BJ (cell line): Measurements from ENCODE around the gene MCM7. TPM values are rescaled to one million over a fixed set of nuclear protein-coding genes. Genes with fewer than 3 reads are reported as not detected.

Experiments used
- CTCF ChIA-PET: fragments of 350-600 bp; formaldehyde crosslinking; extraction: SDS; loops from one replicate; lab custom pipeline; 2021; ENCODE audit warnings: antibody characterized with exemption, inconsistent platforms; lab: Yijun Ruan, JAX
- POLR2A ChIA-PET: fragments of 300-600 bp; sonication (Branson Sonifier 250); formaldehyde crosslinking; extraction: SDS; loops from one replicate; lab custom pipeline; 2021; ENCODE audit warnings: antibody characterized with exemption; lab: Charles Lee
- DNase-seq: peaks from one replicate; pipeline ENCODE4 v3.0.0-alpha.2; 2011; ENCODE audit warnings: low read depth
- H3K27me3 ChIP-seq: 2 replicates; pipeline ENCODE4 v1.6.0; 2011; ENCODE audit warnings: low read length; ENCODE audit not compliant: control insufficient read depth, insufficient read depth
- H3K36me3 ChIP-seq: 2 replicates; pipeline ENCODE4 v1.5.1; 2011; ENCODE audit warnings: low read length; ENCODE audit not compliant: control insufficient read depth, insufficient read depth
- H3K4me3 ChIP-seq: 2 replicates; pipeline ENCODE4 v1.5.1; 2011; ENCODE audit warnings: low read depth, mild to moderate bottlenecking, control low read depth, low read length
- CTCF ChIP-seq: IDR thresholded peaks from 2 replicates; pipeline ENCODE4 v1.5.1; 2011; ENCODE audit warnings: low read depth, mild to moderate bottlenecking, control low read depth, inconsistent platforms, low read length, moderate library complexity; ENCODE audit not compliant: insufficient read depth
- polyA plus RNA-seq: library from polyadenylated mRNA; depleted of rRNA; stranded (reverse); fragments of >200 nt; gene quantifications from 2 replicates; pipeline ENCODE4 v1.2.3, GENCODE V29; 2011

MCM7 gene
- polyA plus RNA-seq, 1 experiment, result 89.0 TPM

- H3K27me3 ChIP-seq, result no peaks in the 10 kb centered on the region
- no peak overlapping the region for H3K4me3 ChIP-seq
- TF ChIP-seq CTCF, result no peak
- POLR2A ChIA-PET, result no interaction called here
- CTCF ChIA-PET, result interaction anchor here (0.5 to 0.6 kb wide), 2 partner anchors 9 to 99 kb away, joined by 3 to 5 read pairs; no protein-coding TSS in a partner anchor
- peaks cover 56% of the 10 kb centered on the region for H3K36me3 ChIP-seq
- no peak for DNase-seq
Measured at GRCh38 chr7:100093498-100093897, 7.7 kb downstream of the MCM7 start.

GRCh38 chr7:100093054-100093453 is 8.1 kb downstream of the MCM7 start:
- no peak for TF ChIP-seq CTCF
- DNase-seq, result no peak
- peaks cover 52% of the 10 kb centered on the region for H3K36me3 ChIP-seq

GRCh38 chr7:100091411-100092181 is 9.6 kb downstream of the MCM7 start:
- POLR2A ChIA-PET, result no interaction called here
- H3K27me3 ChIP-seq, result no peaks in the 10 kb centered on the region
- DNase-seq, result no peak
- no peak overlapping the region for H3K4me3 ChIP-seq
- peaks cover 45% of the 10 kb centered on the region for H3K36me3 ChIP-seq
- CTCF ChIA-PET, result interaction anchor here (0.8 kb wide), 1 partner anchor 9 kb away, joined by 3 read pairs; no protein-coding TSS in a partner anchor
- peak; percentile 17; the same call in 1 of the 2 replicates for TF ChIP-seq CTCF

More at GRCh38 chr7:100093054-100093453, 8.1 kb downstream of the MCM7 start:
- H3K27me3 ChIP-seq, result no peaks in the 10 kb centered on the region
- ChIA-PET POLR2A (no interaction called here), CTCF (interaction anchor here (0.6 kb wide), 1 partner anchor 99 kb away, joined by 3 read pairs; no protein-coding TSS in a partner anchor)
- H3K4me3 ChIP-seq, result no peak overlapping the region

- Histone ChIP-seq H3K27me3 (no peaks in the 10 kb centered on the region), H3K4me3 (no peak overlapping the region), H3K36me3 (peaks cover 41% of the 10 kb centered on the region)
- ChIA-PET CTCF (no interaction called here), POLR2A (no interaction called here)
- no peak for DNase-seq
- TF ChIP-seq CTCF, result no peak
Measured at GRCh38 chr7:100090527-100091410, 10.4 kb downstream of the MCM7 start.
